ENCODE data around the gene ITGA3.
"Not testable (repeated sequence)": the region's sequence is repeated elsewhere in the genome, so short reads cannot be mapped to it uniquely, and the experiment has no call there.

ITGA3 gene

DNA sequence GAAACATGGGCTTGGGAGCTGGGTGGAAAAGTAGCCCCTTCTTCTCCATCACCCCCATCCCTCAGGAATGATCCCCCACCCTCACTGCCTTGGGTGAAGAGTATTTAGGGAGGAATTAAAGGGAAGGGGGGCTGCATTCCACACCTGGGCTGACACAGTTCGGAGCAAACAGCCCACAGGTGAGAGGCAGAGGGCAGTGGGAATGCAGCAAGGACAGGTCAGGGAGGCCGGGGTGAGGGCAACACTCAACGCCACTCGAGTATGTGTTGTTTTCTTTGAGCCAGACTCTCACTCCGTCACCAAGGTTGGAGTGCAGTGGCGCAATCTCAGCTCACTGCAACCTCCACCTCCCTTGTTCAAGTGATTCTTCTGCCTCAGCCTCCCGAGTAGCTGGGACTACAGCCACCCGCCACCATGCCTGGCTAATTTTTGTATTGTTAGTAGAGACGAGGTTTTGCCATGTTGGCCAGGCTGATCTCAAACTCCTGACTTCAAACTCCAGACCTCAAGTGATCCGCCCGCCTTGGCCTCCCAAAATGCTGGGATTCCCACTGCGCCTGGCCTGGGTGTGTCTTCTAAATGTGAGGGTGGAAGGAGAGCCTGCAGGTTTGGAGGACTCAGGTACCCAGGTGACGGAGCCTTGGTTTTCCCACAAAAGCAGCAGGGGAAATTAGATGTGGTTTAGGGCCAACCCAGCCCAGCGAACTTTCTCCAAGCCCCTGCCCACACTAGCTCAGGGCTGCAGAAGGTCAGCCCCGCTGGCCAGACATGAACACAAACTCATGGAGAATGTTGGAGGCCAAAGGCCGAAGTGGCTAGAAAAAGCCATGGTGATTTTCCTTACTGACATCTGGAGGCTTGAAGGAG lies 21.2 kb upstream of the ITGA3 start:
- DNase-seq: no peak

- DNase-seq: no peak
Measured at GRCh38 chr17:50035421-50035879, 20.5 kb upstream of the ITGA3 start.

- DNase-seq: no peak
Measured at GRCh38 chr17:50035945-50036344, 20.0 kb upstream of the ITGA3 start.

GRCh38 chr17:50036455-50037261 lies 19.3 kb upstream of the ITGA3 start:
- DNase-seq: no peak

GRCh38 chr17:50037321-50038107 lies 18.4 kb upstream of the ITGA3 start:
- no peak for DNase-seq

DNA sequence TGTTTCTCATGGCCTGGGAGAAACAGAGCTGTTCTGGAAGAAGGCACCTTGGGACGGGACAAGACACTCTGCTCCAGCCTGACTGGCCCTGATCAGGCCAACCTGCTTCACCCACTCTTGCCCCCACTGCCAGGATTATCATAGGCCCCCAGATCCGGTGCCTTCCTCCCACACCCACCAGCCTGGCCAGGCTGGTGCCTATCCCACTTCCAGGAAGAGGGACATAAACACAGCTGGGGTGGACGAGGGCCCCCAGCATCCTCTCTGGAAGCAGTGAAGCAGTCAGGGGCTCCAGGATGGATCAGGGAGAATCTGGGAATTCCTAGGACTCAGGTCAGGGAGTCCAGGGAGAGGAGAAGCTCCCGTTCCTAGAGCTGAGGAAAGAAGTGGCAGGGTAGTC lies 16.9 kb upstream of the ITGA3 start:
- no peak for DNase-seq

DNA sequence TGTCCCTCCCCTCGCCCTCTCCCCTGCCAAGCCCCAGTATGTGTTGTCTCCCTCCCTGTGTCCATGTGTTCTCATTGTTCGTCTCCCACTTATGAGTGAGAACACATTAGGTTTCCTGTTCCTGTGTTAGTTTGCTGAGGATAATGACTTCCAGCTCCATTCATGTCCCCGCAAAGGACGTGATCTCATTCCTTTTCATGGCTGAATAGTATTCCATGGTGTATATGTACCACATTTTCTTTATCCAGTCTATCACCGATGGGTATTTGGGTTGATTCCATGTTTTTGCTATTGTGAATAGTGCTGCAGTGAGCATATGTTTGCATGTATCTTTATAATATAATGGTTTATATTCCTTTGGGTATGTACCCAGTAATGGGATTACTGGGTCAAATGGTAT lies 15.4 kb upstream of the ITGA3 start:
- DNase-seq: not testable (repeated sequence)

DNA sequence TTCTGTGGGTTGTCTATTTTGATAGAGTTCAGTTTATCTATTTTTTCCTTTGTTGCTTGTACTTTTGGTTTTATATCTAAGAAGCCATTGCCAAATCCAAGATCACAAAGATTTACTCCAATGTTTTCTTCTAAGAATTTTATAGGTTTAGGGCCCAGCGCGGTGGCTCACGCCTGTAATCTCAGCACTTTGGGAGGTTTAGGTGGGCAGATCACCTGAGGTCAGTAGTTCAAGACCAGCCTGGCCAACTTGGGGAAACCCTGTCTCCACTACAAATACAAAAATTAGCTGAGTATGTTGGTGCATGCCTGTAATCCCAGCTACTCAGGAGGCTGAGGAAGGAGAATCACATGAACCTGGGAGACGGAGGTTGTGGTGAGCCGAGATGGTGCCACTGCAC lies 13.7 kb upstream of the ITGA3 start:
- no peak for DNase-seq

DNA sequence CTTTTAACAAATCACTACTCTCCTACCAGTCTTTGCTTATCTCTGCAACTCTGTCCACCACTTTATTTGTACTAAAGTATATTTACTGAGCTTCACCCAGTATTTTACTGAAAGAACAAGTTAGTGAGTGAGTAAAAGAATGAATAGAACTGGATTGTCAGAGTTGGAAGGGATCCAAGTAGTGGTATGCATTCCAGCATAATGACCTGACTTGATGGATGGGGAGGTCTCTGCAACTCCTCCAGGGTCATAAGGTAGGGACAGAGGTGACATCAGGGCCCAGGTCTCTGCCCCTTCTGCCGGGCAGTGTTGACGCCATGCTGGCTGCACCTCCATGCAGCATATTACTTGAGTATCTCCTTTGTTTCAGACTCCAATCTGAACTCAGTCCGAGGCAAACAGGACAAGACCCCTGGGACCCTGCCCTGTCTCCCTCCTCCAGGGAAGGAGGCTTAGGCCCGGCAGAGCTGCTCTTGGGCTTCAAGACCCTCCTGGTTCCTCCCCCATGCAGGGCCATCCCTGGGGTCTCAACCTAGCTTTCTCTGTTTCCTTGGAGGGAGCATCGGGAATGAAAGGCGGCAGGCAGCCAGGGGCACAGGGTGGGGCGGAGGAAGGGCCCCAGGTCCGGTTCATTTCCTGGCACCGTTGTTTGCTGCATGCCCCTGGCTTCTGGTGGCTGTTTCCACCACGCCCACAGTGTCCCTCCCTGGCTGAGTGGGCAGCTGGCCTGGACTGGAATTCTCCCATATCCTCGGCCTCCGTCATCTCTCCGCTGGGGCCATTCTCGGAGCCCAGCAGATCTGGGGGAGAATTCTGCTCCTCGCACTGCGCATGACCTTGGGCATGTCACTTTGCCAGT lies 12.4 kb upstream of the ITGA3 start:
- no peak for DNase-seq

DNA sequence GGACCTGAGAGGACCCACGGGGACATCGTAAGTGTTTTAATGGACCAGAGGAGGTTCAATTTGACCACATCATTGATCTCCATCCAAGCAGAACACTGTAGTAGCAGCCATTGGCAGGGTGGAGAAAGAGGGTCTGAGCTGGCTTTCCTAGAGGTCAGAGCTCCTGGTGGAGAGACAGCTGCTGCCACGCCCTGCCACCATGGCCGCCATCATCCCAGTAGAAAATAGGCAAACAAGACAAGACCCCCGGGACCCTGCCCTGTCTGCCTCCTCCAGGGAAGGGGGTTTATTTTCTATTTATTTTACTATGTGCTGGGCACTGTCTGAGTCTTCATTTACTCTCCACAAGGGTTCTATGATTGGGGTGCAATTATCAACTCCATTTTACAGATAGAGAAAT lies 11.4 kb upstream of the ITGA3 start:
- DNase-seq: no peak

DNA sequence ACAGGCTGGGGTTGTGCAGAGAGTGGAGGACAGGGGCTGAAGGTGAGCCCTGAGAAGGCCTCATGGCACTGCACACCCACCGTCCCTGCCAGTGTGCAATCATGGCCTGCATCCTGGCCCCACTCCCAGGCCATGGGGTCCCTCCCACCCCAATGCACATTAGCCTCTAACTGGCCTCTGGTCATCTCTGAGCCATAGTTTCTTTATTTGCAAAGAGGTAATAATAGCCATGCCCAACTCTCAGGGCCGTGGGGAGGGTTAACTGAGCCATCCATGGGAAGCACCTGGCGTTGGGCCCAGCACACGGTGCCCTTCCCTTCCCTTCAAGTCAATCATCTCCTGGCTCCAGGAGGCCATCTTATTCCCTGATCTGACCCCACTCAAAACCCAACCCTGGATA lies 10.8 kb upstream of the ITGA3 start:
- DNase-seq: no peak

DNA sequence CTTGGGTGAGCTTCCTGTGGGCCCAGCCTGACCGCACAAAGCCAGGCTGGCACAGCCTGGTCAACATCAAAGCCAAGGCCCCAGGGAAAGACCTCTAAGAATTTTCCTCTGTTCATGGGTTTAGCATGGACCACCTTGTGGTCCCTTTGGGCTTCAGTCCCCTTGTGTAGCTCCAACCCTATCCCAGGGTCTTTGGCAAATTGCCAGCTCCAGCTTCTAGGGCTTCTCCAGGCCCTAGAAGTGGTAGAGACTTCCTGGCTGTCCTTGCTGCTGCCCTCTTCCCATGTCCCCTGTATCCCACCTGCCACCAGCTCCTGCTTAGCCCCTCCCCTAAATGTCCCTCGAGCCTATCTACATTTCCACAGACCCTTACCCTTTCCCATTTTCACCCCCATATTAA lies 9.7 kb upstream of the ITGA3 start:
- DNase-seq: no peak

- DNase-seq: no peak
Measured at GRCh38 chr17:50046667-50047066, 9.2 kb upstream of the ITGA3 start.

DNA sequence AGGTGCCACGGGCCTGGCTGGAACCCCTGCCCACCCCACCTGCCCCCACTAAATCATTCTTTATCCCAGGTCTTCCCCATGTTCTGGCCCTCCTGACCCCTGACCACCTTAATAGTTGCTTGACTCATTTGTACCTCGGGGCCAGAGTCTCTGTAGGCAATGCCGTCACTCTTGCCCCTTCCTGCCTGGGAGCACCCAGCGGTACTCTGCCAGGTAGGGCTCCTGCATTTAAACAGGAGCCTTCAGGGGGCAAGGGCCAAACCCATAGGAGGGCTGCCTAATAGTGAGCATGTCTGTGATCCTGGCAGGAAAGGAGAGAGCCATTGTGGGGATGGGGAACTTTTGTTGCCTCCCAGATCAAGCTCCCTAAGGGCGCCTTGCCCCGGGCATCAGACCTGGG lies 8.8 kb upstream of the ITGA3 start:
- no peak for DNase-seq

DNA sequence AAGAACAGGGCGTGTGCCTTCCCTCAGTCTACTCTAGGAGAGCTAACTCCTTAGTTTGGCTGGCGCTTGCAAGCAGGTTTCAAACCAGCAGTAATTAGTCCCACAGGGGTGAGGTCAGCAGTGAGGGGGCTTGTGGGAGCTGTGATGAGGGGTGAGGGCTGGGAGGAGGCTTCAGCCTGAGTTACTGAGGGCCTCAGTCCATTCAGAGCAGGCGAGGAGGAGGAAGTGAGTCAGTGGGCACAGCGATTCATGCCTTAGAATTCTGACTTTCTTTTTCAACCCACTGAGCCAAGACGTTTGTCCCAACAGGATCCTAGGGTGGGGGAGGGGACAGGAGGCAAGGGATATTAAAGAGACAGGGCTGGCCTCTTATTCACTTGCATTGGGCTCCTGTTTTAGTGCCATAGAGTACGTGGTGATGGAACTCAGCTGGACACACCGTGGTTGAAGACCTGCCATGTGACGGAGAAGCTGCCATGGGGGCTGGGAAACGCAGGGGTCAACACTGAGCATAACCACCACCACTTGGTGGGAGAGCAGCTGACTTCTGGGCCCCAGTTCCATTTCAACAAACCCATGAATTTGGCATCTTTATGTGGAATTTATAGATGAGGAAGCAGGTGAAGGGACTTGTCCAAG lies 8.3 kb upstream of the ITGA3 start:
- DNase-seq: no peak

DNA sequence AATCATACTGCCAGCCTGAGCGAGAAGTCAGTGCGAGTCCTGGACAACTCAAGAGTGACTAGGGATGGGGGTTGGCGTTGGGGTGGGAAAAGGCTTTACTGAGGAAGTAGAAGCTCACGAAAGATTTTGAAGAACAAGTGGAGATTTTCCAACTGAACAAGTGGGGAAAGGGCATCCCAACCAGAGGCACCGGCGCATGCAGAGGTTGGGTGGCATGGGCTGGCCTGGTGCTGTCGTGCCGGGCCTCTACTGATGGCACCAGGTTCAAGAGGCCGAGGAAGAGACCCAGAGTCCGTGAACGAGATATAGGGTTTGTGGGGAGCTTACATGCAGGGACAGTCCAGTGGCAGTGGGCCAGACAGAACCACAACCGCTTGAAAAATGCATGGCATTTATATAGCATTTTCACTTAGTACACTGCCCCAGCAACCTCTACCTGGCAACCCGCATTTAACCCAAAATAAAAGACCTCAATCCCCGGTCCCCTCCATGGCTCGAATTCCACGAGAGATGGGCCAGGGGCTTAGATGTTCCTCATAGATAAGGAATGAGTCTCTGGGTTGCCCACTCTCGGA lies 7.7 kb upstream of the ITGA3 start:
- no peak for DNase-seq

GRCh38 chr17:50048988-50049387 lies 6.9 kb upstream of the ITGA3 start:
- no peak for DNase-seq

DNA sequence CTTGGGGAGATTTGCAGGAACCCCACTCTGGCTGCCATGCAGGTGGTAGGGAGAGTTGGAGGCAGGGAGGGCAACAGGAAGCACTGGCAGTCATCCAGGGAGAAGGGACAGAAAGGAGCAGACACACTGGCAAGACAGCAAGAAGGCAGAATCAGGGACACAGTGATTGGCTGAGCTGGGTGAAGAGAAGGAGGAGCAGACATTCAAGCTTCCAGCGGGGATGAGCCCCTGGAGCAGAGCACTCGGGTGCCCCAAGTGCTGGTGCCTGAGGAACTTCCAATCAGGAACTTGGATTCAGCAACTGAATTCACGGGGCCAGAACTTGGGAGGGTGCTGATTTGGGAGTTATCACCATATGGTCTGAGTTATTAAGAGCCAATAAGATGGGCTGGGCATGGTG lies 6.3 kb upstream of the ITGA3 start:
- DNase-seq: peak in 3 of 51 donors; percentile 10 to 12 (median 10)

- no peak for DNase-seq
Measured at GRCh38 chr17:50050431-50051032, 5.4 kb upstream of the ITGA3 start.
